ENCODE measurements around the gene MYO7B.

DNA sequence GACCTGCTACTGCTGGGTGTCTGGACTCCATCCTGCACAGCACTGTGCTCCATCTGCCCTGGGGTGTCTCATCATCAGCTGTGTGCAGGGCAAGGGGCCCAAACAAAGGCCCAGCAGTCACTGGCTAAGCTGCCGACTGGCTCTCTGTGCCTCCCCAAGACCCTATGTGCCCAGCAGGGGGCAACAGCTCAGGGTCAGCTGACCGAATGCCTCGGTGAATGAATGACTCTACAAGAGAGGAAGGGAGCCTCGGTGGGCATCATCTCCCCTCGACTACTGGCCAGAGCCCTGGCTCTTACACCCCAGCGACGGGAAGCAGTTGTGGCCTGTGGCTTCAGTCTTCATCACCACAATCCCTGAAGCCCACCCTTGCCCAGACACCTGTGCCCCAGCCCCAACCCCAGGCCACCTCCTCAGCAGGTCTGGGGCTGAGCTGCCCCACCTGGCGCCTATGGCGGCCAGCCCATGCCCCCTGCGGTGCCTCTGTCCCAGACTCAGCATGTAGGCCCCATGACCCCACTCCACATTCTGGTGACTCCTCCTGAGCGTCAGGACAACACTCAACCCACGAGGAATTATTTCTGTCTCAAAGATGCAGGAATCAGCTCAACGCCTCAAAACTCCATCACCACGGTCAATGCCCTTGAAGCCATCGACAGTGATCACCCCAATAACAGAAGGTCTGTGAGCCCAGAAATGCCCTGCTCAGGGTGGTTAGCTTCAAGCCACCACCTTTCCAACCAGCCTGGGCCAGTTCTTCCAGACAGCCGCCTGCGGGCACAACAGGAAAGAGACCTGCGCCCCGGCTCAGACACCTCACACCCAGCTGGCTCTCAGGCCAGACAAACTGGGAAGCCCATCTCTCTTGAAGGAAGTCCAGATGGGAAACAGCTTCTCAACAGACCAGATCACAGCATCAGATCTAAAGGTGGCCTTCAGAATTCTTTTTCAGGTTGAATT, 108.9 kb downstream of the MYO7B start:
- TF ChIP-seq, protein P1, sequence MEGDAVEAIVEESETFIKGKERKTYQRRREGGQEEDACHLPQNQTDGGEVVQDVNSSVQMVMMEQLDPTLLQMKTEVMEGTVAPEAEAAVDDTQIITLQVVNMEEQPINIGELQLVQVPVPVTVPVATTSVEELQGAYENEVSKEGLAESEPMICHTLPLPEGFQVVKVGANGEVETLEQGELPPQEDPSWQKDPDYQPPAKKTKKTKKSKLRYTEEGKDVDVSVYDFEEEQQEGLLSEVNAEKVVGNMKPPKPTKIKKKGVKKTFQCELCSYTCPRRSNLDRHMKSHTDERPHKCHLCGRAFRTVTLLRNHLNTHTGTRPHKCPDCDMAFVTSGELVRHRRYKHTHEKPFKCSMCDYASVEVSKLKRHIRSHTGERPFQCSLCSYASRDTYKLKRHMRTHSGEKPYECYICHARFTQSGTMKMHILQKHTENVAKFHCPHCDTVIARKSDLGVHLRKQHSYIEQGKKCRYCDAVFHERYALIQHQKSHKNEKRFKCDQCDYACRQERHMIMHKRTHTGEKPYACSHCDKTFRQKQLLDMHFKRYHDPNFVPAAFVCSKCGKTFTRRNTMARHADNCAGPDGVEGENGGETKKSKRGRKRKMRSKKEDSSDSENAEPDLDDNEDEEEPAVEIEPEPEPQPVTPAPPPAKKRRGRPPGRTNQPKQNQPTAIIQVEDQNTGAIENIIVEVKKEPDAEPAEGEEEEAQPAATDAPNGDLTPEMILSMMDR (IDR thresholded peaks at IDR 0.05): no peak
- no peak for TF ChIP-seq POLR2A (IDR thresholded peaks at IDR 0.05)
